ENCODE data around the gene ARHGEF17. TPM values are rescaled to one million over a fixed set of nuclear protein-coding genes. Genes with fewer than 3 reads are reported as not detected.

ARHGEF17 gene
- total RNA-seq, 4 donors from 2014 or later, result 3.2 to 33.8 (median 17.4) TPM

- peak overlapping the region in 3 of 4 donors; percentile 9 to 68 (median 61) for H3K4me3 ChIP-seq
- DNase-seq, result no peak
- no peaks in the 10 kb centered on the region for H3K36me3 ChIP-seq
- H3K9me3 ChIP-seq, result no peaks in the 10 kb centered on the region
- peak overlapping the region in 3 of 4 donors; percentile 38 to 94 (median 88) for H3K27ac ChIP-seq
- peaks cover 0 to 63% (median 9%) of the 10 kb centered on the region in 4 donors for H3K4me1 ChIP-seq
- no peak for TF ChIP-seq POLR2A (IDR thresholded peaks at IDR 0.05)
- H3K27me3 ChIP-seq, result peaks cover 0 to 7% of the 10 kb centered on the region in 2 donors
These were observed 2.8 kb downstream of the ARHGEF17 start for GRCh38 chr11:73310661-73311393.

GRCh38 chr11:73311394-73311869, 3.4 kb downstream of the ARHGEF17 start:
- Histone ChIP-seq H3K9me3 (no peaks in the 10 kb centered on the region), H3K27ac (peak overlapping the region in 3 of 4 donors; percentile 38 to 94 (median 88)), H3K4me1 (peaks cover 0 to 63% (median 9%) of the 10 kb centered on the region in 4 donors), H3K4me3 (peak overlapping the region in 2 of 4 donors; percentile 61 to 68), H3K36me3 (no peaks in the 10 kb centered on the region), H3K27me3 (peaks cover 0 to 7% of the 10 kb centered on the region in 2 donors)
- no peak for TF ChIP-seq CTCF (IDR thresholded peaks at IDR 0.05)
- TF ChIP-seq POLR2A (IDR thresholded peaks at IDR 0.05), result no peak
- no peak for DNase-seq

GRCh38 chr11:73312036-73312435, 4.0 kb downstream of the ARHGEF17 start:
- Histone ChIP-seq H3K9me3 (no peaks in the 10 kb centered on the region), H3K27ac (peak overlapping the region in 2 of 4 donors; percentile 38 to 94), H3K27me3 (peaks cover 0 to 7% of the 10 kb centered on the region in 2 donors), H3K4me1 (peaks cover 0 to 61% (median 7%) of the 10 kb centered on the region in 4 donors), H3K36me3 (no peaks in the 10 kb centered on the region), H3K4me3 (peak overlapping the region in 2 of 4 donors; percentile 61 to 68)
- DNase-seq, result no peak
- TF ChIP-seq POLR2A (IDR thresholded peaks at IDR 0.05), result no peak
- TF ChIP-seq CTCF (IDR thresholded peaks at IDR 0.05), result no peak

- no peak for DNase-seq
- Histone ChIP-seq H3K4me3 (peak overlapping the region in 3 of 4 donors; percentile 15 to 61 (median 16)), H3K9me3 (no peaks in the 10 kb centered on the region), H3K27me3 (peaks cover 0 to 6% of the 10 kb centered on the region in 2 donors), H3K27ac (peak overlapping the region; percentile 4 to 94 (median 42)), H3K4me1 (peaks cover 0 to 65% (median 7%) of the 10 kb centered on the region in 4 donors), H3K36me3 (no peaks in the 10 kb centered on the region)
- TF ChIP-seq CTCF (IDR thresholded peaks at IDR 0.05) (no peak), POLR2A (IDR thresholded peaks at IDR 0.05) (no peak)
These were observed 4.8 kb downstream of the ARHGEF17 start for GRCh38 chr11:73312851-73313327.

- DNase-seq, result no peak
- H3K4me1 ChIP-seq, result peaks cover 0 to 65% (median 3%) of the 10 kb centered on the region in 4 donors
These were observed 5.6 kb downstream of the ARHGEF17 start for GRCh38 chr11:73313652-73314051.

More at GRCh38 chr11:73313652-73314051, 5.6 kb downstream of the ARHGEF17 start:
- Histone ChIP-seq H3K4me3 (peak overlapping the region in 1 of 4 donors; percentile 61), H3K27me3 (no peaks in the 10 kb centered on the region), H3K27ac (peak overlapping the region; percentile 11 to 94 (median 42)), H3K9me3 (no peaks in the 10 kb centered on the region), H3K36me3 (no peaks in the 10 kb centered on the region)
- TF ChIP-seq POLR2A (IDR thresholded peaks at IDR 0.05), result no peak
- TF ChIP-seq CTCF (IDR thresholded peaks at IDR 0.05), result no peak

All from Peyer's patch (tissue), 4 donors.